Cardiac fibroblast (primary cell): Measurements from ENCODE around the gene ELP2.

Experiments used
- DNase-seq, 2 donors: peaks; one replicate each; pipeline versions ENCODE4 v3.0.0 to v3.0.0-alpha.2; 2010; ENCODE audit warnings: low read depth in 2 of 2
- H3K4me3 ChIP-seq, 2 donors: replicated peaks in 1 of 2; 1 replicate in 1 of 2; 2 replicates in 1 of 2; pipeline ENCODE4 v1.5.1; 2011; ENCODE audit warnings: low read depth in 2 of 2, low read length in 2 of 2, mild to moderate bottlenecking in 2 of 2, moderate library complexity in 1 of 2
- CTCF ChIP-seq: IDR thresholded peaks from one replicate; pipeline ENCODE4 v1.5.1; 2011; ENCODE audit warnings: low read depth, mild to moderate bottlenecking, low read length, inconsistent platforms

The ELP2 gene

GRCh38 chr18:36214811-36215210, 85.1 kb downstream of the ELP2 start:
- DNase-seq: no peak
- no peak overlapping the region for H3K4me3 ChIP-seq
- TF ChIP-seq CTCF: no peak

GRCh38 chr18:36215577-36215976, 85.9 kb downstream of the ELP2 start:
- no peak for DNase-seq
- no peak overlapping the region for H3K4me3 ChIP-seq
- no peak for TF ChIP-seq CTCF

- H3K4me3 ChIP-seq: no peak overlapping the region
- TF ChIP-seq CTCF: no peak
- peak in 1 of 2 donors; percentile 1 for DNase-seq
Measured at GRCh38 chr18:36217348-36217747, 87.6 kb downstream of the ELP2 start.

- DNase-seq: no peak
- H3K4me3 ChIP-seq: no peak overlapping the region
- no peak for TF ChIP-seq CTCF
Measured at GRCh38 chr18:36229188-36229587, 99.5 kb downstream of the ELP2 start.
